ENCODE results near the gene PLA2R1. TPM values are rescaled to one million over a fixed set of nuclear protein-coding genes. Genes with fewer than 3 reads are reported as not detected.

The PLA2R1 gene
- total RNA-seq, 4 donors from 2014 or later = 24.1 to 36.2 (median 24.9) TPM

GRCh38 chr2:159961037-159961436 is 101.4 kb downstream of the PLA2R1 start:
- Histone ChIP-seq H3K9me3 (no peaks in the 10 kb centered on the region), H3K4me1 (peaks cover 0 to 7% of the 10 kb centered on the region in 2 donors), H3K36me3 (no peaks in the 10 kb centered on the region), H3K27me3 (no peaks in the 10 kb centered on the region), H3K27ac (peak overlapping the region in 1 of 2 donors; percentile 38), H3K4me3 (no peak overlapping the region)
- no peak for TF ChIP-seq POLR2A (IDR thresholded peaks at IDR 0.05)
- no peak for TF ChIP-seq CTCF (IDR thresholded peaks at IDR 0.05)
- DNase-seq = no peak
- intact Hi-C loops (cut with DNase I; ENCODE audit: low total_unique reads) = no loop called here

- peak overlapping the region in 1 of 2 donors; percentile 38 for H3K27ac ChIP-seq
- H3K27me3 ChIP-seq = no peaks in the 10 kb centered on the region
- no peak overlapping the region for H3K4me3 ChIP-seq
- H3K4me1 ChIP-seq = peaks cover 0 to 7% of the 10 kb centered on the region in 2 donors
- H3K36me3 ChIP-seq = no peaks in the 10 kb centered on the region
- no peak for TF ChIP-seq CTCF (IDR thresholded peaks at IDR 0.05)
- no peak for TF ChIP-seq POLR2A (IDR thresholded peaks at IDR 0.05)
- no peaks in the 10 kb centered on the region for H3K9me3 ChIP-seq
- no peak for DNase-seq
- intact Hi-C loops (cut with DNase I; ENCODE audit: low total_unique reads) = no loop called here
Measured at GRCh38 chr2:159960414-159960813, 102.0 kb downstream of the PLA2R1 start.

GRCh38 chr2:159959136-159959535 is 103.3 kb downstream of the PLA2R1 start:
- Histone ChIP-seq H3K9me3 (no peaks in the 10 kb centered on the region), H3K36me3 (no peaks in the 10 kb centered on the region), H3K27me3 (no peaks in the 10 kb centered on the region), H3K4me1 (peaks cover 0 to 7% of the 10 kb centered on the region in 2 donors), H3K4me3 (no peak overlapping the region), H3K27ac (peak overlapping the region in 1 of 2 donors; percentile 38)
- intact Hi-C loops (cut with DNase I; ENCODE audit: low total_unique reads) = no loop called here
- TF ChIP-seq POLR2A (IDR thresholded peaks at IDR 0.05) = no peak
- TF ChIP-seq CTCF (IDR thresholded peaks at IDR 0.05) = no peak
- no peak for DNase-seq

- H3K4me1 ChIP-seq = no peaks in the 10 kb centered on the region
- intact Hi-C loops (cut with DNase I; ENCODE audit: low total_unique reads) = no loop called here
- no peaks in the 10 kb centered on the region for H3K36me3 ChIP-seq
- H3K27ac ChIP-seq = no peak overlapping the region
- TF ChIP-seq CTCF (IDR thresholded peaks at IDR 0.05) (no peak), POLR2A (IDR thresholded peaks at IDR 0.05) (no peak)
- no peaks in the 10 kb centered on the region for H3K9me3 ChIP-seq
- no peak overlapping the region for H3K4me3 ChIP-seq
- DNase-seq = no peak
- no peaks in the 10 kb centered on the region for H3K27me3 ChIP-seq
Measured at GRCh38 chr2:159953136-159953823, 109.1 kb downstream of the PLA2R1 start.

GRCh38 chr2:159946326-159946999 is 116.0 kb downstream of the PLA2R1 start:
- intact Hi-C loops (cut with DNase I; ENCODE audit: low total_unique reads) = no loop called here
- Histone ChIP-seq H3K27ac (peak overlapping the region in 1 of 2 donors; percentile 33), H3K4me3 (no peak overlapping the region), H3K27me3 (no peaks in the 10 kb centered on the region), H3K4me1 (no peaks in the 10 kb centered on the region), H3K36me3 (no peaks in the 10 kb centered on the region), H3K9me3 (no peaks in the 10 kb centered on the region)
- TF ChIP-seq POLR2A (IDR thresholded peaks at IDR 0.05) = no peak
- TF ChIP-seq CTCF (IDR thresholded peaks at IDR 0.05) = no peak
- no peak for DNase-seq
